GM18526 (cell line): Measurements from ENCODE around the gene CSF2RB.

Source experiments
- POLR2A ChIP-seq: IDR thresholded peaks from 3 replicates; pipeline ENCODE4 v1.6.1; 2011; ENCODE audit not compliant: insufficient read length; ENCODE audit errors: extremely low read depth

Gene CSF2RB

DNA sequence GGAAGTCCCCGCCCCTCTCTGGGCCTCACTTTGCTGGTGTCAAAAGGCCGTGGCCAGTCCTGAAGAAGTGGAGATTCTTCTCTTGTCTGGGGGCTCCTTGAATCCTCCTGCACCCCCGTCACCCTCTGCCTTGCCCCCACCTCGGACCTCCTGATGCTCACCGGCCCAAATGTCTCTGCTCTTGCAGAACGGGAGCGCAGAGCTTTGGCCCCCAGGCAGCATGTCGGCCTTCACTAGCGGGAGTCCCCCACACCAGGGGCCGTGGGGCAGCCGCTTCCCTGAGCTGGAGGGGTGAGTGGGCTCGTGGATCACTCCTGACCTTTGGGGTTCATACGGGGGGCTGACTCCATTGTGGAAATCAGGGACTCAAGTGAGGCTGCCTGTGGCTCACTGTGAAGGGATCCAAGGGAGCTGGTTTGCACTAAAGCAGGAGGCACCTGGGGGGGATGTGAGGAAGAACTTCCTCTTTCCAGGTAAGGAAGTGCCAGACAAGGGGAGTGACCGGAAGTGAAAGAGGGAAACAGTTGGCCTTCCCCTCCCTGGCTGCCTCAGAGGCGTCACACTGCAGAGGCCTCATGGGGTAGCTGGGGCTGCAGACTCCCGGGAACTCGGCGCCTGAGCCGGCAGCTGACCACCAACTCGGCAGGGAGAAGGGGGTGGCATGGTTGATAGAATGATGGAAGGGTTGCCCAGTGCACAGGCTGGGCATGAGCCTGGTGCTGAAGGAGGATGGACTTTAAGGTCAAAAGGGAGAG lies 23.1 kb downstream of the CSF2RB start:
- TF ChIP-seq POLR2A, result no peak

DNA sequence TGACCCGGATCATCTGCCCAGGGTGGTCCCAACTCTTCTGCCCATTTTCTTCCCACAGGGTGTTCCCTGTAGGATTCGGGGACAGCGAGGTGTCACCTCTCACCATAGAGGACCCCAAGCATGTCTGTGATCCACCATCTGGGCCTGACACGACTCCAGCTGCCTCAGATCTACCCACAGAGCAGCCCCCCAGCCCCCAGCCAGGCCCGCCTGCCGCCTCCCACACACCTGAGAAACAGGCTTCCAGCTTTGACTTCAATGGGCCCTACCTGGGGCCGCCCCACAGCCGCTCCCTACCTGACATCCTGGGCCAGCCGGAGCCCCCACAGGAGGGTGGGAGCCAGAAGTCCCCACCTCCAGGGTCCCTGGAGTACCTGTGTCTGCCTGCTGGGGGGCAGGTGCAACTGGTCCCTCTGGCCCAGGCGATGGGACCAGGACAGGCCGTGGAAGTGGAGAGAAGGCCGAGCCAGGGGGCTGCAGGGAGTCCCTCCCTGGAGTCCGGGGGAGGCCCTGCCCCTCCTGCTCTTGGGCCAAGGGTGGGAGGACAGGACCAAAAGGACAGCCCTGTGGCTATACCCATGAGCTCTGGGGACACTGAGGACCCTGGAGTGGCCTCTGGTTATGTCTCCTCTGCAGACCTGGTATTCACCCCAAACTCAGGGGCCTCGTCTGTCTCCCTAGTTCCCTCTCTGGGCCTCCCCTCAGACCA lies 24.0 kb downstream of the CSF2RB start:
- no peak for TF ChIP-seq POLR2A

DNA sequence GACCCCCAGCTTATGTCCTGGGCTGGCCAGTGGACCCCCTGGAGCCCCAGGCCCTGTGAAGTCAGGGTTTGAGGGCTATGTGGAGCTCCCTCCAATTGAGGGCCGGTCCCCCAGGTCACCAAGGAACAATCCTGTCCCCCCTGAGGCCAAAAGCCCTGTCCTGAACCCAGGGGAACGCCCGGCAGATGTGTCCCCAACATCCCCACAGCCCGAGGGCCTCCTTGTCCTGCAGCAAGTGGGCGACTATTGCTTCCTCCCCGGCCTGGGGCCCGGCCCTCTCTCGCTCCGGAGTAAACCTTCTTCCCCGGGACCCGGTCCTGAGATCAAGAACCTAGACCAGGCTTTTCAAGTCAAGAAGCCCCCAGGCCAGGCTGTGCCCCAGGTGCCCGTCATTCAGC lies 24.6 kb downstream of the CSF2RB start:
- TF ChIP-seq POLR2A, result no peak

DNA sequence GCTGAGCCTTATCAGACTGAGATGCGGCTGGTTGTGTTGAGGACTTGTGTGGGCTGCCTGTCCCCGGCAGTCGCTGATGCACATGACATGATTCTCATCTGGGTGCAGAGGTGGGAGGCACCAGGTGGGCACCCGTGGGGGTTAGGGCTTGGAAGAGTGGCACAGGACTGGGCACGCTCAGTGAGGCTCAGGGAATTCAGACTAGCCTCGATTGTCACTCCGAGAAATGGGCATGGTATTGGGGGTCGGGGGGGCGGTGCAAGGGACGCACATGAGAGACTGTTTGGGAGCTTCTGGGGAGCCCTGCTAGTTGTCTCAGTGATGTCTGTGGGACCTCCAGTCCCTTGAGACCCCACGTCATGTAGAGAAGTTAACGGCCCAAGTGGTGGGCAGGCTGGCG lies 25.5 kb downstream of the CSF2RB start:
- no peak for TF ChIP-seq POLR2A

DNA sequence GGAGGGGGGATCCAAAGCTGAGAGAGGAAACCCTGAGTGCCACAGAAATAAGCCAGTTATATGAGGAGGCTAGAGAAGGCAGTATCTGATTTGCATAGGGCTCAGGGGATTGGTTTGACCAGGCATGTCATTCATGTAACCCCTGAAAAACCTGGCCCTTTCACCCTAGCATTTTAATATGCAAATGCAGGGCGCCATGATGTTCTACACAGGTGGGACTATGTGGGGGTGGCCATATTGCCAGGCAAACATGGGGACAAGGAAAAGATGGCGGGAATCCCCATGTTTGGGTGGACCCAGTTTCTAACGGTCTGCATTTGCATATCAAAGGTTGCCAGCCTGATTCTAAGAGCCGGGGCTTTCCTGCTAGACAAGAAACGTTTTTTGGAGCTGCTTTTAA lies 27.2 kb downstream of the CSF2RB start:
- TF ChIP-seq POLR2A, result no peak

DNA sequence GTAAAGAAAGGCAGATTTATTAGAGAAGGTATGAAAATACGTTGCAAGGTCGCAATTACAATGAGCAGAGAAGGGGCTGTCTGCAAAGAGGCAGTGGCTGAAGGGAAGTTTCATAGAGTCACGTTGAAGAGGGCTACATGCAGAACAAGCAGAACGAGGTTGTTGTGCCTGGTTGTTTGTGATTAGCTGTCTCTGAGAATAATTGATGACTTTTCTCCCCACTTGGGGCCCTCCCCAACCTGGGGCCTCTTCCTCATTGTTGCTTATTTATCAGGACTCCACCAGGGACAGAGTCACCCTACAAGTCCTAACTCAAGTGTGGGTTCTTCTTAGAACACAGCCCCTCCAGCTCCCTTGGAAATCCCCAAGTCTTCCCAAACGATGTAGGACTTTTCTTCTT lies 29.1 kb downstream of the CSF2RB start:
- no peak for TF ChIP-seq POLR2A

DNA sequence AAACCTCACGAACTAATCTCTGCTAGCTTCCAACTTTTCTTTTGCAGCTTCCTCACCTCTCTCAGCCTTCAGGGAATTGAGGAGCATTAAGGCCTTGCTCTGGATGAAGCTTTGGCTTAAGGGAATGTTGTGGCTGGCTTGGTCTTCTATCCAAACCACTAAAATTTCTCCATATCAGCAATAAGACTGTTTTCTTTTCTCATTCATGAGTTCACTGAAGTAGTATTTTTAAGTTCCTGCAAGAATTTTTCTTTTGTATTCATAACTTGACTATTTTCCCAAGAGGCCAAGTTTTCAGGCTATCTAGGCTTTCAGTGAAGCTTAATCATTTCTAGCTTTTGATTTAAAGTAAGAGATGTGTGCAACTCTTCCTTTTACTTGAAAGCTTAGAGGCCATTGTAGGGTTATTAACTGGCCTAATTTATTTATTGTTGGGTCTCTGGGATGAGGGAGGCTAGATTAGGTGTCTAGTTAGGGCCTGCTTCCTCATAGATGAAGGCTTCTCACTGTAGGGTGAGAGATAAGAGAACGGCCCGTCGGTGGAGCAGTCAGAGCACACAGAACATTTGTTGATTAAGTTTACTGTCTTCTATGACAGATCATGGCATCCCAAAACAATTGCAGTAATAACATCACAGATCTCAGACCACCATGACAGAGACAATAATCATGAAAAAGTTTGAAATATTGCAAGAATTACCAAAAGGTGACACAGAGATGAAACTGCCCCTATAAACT lies 33.2 kb downstream of the CSF2RB start:
- no peak for TF ChIP-seq POLR2A

DNA sequence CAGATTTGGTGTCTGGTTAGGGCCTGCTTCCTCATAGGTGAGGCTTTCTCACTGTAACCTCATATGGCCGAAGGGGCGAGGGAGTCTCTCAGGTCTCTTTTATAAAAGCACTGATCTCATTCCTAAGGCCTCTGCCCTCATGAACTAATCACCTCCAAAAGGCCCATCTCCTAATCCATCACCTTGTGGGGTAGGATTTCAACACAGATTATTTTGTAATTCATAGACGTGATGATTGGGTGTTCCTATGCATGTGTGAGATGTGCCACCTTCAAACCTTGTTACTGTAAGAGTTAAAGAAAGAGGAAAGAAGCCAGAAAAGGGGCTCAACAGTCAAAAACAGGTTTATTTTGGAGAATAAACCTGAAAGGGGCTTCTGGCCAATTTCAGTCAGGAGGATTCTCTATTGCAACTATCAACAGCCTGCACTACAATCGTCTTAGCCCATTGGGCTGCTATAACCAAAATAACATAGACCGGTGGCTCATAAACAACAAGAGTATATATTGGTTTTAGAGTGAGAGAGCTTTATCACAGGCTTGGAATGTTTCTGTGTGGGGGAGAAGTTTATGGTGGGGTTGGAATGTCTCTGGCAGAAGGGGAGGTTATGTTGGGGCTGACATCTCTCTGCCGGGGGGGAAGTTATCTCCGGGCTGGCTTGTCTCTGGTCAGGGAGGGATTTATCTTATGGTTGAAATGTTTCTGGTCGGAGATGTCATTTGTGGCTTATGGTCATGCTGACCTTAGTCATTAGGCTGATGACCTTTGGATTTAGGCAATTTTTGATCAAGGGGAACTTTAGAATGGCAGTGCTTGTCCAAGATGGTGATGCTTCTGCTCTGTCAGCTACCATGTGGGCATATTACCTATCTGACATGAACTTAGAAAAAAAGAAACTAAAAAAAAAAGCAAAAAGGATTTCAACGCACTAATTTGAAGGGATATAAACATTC lies 35.1 kb downstream of the CSF2RB start:
- no peak for TF ChIP-seq POLR2A

DNA sequence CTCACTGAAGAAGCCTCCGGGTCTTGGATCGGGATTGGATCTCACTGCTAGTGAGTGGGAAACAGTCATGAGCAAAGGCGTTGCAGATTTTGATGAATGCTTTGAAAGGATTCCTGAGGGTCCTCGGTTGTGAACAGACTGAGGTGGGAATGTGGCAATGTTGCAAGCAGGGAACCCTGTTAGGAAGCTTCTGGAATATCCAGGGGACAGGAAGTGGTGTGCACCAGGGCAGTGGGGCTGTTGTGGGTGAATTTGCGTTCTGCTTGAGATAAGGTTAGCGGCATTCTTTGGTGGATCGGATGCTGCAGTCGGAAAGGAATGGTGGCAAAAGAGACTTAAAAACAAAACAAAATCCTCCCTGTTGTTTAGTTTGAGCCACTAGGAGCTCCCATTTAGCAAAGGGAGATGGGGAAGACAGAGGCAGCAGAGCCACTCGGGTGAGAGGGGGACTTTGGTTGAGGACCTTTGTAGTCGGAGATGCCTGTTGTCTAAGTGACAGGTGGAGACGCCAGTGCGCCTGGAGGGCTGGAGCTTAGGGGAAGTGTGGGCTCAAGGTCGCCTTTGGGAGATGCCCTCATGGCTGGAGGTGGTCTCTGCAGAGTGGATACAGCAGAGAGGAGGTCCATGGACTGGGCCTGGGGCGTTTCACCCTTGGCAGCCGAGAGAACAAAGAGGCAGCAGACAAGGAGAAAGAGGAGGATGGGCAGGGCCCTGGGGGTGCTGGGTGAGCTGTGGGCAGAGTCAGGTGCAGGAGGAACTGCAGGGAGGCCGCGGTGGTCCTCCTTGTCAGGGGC lies 37.6 kb downstream of the CSF2RB start:
- no peak for TF ChIP-seq POLR2A

DNA sequence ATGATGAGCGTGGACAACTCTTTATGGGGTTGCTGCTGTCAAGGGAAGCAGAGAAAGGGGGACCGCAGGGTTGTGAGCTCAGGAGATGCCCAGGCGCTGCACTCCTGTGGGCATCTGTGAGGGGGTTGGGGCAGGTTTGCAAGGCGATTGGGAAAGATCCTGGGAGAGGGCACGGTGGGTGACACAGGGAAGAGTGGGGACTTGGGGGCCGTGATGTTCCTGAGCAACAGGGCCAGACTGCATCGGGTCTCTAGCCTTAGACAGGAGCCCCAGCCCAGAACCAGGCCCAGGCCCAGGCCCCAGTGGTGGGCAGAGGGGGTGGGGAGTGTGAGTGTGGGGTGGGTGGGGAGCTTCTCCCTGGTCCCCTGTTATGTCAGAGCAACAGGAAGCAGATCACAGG lies 38.3 kb downstream of the CSF2RB start:
- no peak for TF ChIP-seq POLR2A

DNA sequence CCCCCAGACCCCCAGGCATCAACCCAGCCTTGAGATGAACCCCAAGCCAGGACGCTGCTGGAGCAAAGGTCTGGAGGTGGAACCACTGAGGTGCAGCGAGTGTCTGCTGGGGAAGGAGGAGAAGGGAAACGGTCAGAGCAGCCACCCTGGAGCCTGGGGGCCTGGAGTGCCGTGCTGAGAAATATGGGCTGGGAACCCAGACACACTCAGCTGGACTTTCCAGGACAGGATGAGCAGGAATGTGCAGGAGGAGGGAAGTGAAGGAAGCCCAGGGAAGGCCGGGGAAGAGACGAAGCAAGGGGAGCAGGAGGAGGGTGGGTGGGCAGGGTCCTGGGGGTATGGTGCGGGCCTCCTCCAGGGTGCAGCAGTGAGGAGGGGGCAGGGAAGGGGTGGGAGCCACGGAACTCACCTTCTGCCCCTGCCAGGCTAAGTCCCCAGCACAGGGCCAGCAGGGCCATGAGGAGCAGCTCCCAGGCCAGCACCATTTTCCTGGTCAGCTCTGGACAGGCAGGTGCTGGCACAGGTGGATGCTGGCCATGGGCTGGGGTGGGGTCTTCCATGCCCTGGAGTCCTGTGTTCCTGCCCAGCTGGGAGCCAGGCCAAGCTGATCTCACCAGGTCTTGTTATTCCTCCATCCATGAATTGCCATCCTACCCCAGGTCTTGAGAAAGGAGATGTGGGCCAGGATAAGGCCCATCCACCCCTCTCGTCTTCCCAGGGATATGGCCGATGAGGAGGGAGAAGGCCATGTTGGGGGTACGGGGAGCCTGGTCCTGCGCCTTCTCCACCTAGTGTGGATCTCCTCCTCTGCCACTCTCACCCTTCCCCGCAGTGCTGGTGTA lies 40.0 kb downstream of the CSF2RB start:
- TF ChIP-seq POLR2A, result no peak

DNA sequence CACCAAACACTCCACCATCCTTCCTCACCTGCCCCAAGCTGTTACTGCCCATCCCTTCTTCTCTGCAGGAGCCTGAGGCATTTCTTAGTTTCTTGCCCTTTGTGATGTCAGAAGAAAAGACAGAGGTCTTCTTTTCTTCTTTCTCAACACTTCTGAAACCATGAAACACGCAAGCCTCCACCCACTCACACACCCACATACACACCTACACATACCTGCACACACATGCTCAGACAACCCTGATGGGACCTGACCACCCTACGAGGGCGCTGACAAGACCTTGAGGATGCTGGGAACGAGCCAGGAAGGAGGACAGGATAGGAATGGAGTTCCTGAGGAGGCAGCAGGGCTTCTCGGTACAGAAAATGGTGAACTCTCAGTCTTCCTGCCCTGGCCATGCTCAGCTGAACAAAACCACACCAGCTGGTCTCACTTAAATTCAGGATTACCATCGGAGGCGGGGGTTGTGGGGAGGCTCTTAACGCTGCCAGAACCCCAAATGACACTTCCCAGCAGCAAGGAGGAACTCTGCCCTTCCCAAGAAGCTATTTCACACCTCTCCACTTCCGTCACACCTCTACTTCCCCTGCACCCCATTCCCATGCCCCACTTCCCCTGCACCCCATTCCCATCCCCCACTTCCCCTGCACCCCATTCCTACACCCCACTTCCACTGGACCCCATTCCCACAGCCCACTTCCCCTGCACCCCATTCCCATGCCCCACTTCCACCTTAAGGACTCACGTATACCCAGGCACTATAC lies 41.0 kb downstream of the CSF2RB start:
- no peak for TF ChIP-seq POLR2A

DNA sequence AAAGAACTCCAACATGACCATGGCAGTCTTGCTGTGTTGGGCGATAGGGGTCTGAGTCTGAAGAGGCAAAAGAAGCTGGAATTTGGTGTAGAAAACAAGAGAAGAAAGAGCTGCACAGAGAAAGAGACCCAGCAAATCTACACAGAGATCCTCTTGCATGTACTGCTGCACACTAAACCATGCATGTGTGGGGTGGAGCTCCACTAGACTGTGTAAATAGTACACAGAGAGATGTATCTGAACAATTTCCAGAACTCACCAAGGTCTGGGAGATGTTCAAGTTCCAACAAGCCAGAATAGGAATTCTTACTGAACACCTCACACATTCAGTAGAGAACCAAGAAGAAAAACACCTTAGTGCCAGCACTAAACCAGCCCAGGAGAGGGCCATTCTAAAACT lies 42.3 kb downstream of the CSF2RB start:
- no peak for TF ChIP-seq POLR2A

DNA sequence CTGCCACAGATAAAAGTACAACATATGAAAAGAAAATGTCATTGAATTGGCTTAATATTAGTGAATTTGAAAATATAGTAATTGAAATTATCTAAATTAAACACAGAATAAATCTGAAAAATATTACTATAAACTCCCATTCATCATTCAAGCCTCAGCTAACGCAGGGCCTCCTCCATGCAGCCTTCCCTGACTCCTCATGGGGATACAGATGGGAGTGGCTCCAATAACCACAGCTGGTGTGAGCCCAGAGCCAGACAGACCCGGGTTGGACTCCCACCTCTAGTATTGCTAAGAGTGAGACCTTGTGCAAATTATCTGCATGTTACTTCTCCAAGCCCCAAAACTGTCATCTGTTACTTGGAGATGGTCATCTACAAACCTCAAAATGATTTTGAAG lies 44.9 kb downstream of the CSF2RB start:
- no peak for TF ChIP-seq POLR2A
